OCI-LY3 (cell line): Measurements from ENCODE around the gene ALDOB.
A peak's percentile ranks its signal among the peaks of the same experiment; 100 is the strongest.

Experiments used
- H2AFZ ChIP-seq: fragments of 200-600, 300-600 bp; shearing (Covaris generic); 2 replicates; pipeline ENCODE4 v1.6.0; 2014; ENCODE audit warnings: antibody characterized with exemption, low read depth, low read length
- H3K27ac ChIP-seq: fragments of 200-600, 300-600 bp; sonication (generic); 2 replicates; pipeline ENCODE4 v1.5.1; 2014; ENCODE audit warnings: mild to moderate bottlenecking, low read length, moderate library complexity, mixed read lengths
- H3K27me3 ChIP-seq: fragments of 200-600, 300-600 bp; sonication (generic); 2 replicates; pipeline ENCODE4 v1.6.1; 2014; ENCODE audit warnings: low read depth, low read length, mixed read lengths
- H3K36me3 ChIP-seq: fragments of 200-600, 300-600 bp; sonication (generic); replicated peaks from 2 replicates; pipeline ENCODE3; 2014; ENCODE audit warnings: low read depth, low read length, mixed read lengths
- H3K4me1 ChIP-seq: fragments of 300-600, 200-600 bp; sonication (generic); 2 replicates; pipeline ENCODE4 v1.6.1; 2014; ENCODE audit warnings: low read length, mixed read lengths
- H3K4me2 ChIP-seq: fragments of 200-600, 300-600 bp; sonication (generic); 2 replicates; pipeline ENCODE4 v1.6.1; 2014; ENCODE audit warnings: low read length, mixed read lengths
- H3K4me3 ChIP-seq: fragments of 300-600, 200-600 bp; sonication (generic); 2 replicates; pipeline ENCODE4 v1.5.1; 2014; ENCODE audit warnings: antibody characterized with exemption, mild to moderate bottlenecking, low read length, moderate library complexity
- H3K79me2 ChIP-seq: fragments of 300-600, 200-600 bp; shearing (Covaris generic); 2 replicates; pipeline ENCODE4 v1.6.1; 2014; ENCODE audit warnings: mild to moderate bottlenecking, low read length, mixed read lengths
- H3K9ac ChIP-seq: fragments of 300-600, 200-600 bp; shearing (Covaris generic); 2 replicates; pipeline ENCODE4 v1.6.0; 2014; ENCODE audit warnings: mild to moderate bottlenecking, low read length, moderate library complexity
- H3K9me3 ChIP-seq: fragments of 200-600, 300-600 bp; shearing (Covaris generic); 2 replicates; pipeline ENCODE4 v1.6.1; 2014; ENCODE audit warnings: low read length, mixed read lengths; ENCODE audit not compliant: insufficient read depth
- H4K20me1 ChIP-seq: fragments of 200-600, 300-600 bp; sonication (generic); 2 replicates; pipeline ENCODE4 v1.6.1; 2016; ENCODE audit warnings: low read length, mixed read lengths; ENCODE audit not compliant: insufficient read depth
- EZH2phosphoT487 ChIP-seq: fragments of 200-600 bp; shearing (Covaris generic); IDR thresholded peaks from 2 replicates; pipeline ENCODE4 v1.6.1; 2018; ENCODE audit warnings: antibody characterized with exemption, mixed run types, low read depth
- TF ChIP-seq, protein P1 (sequence below): fragments of 200-600, 300-600 bp; sonication (generic); IDR thresholded peaks from 2 replicates; pipeline ENCODE4 v1.5.1; 2014; ENCODE audit warnings: antibody characterized with exemption, low read length, low read depth

ALDOB gene

DNA sequence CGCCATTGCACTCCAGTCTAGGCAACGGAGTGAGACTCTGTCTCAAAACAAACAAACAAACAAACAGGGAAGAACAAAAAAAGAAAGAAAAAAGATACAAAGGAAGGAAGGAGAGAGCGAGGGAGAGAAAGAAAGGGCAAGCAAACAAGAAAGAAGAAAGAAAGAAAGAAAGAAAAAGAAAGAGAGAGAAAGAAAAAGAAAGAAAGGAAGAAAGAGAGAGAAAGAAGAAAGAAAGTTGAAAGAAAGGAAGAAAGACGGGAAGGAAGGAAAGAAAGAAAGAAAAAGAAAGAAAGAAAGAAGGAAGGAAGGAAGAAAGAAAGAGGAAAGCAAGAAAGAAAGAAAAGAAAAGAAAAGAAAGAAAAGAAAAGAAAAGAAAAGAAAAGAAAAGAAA is 13.1 kb upstream of the ALDOB start:
- Histone ChIP-seq H3K4me3 (peak overlapping the region; percentile 89), H2AFZ (peak overlapping the region; percentile 25; the same call in 1 of the 2 replicates), H3K27ac (no peak overlapping the region)

DNA sequence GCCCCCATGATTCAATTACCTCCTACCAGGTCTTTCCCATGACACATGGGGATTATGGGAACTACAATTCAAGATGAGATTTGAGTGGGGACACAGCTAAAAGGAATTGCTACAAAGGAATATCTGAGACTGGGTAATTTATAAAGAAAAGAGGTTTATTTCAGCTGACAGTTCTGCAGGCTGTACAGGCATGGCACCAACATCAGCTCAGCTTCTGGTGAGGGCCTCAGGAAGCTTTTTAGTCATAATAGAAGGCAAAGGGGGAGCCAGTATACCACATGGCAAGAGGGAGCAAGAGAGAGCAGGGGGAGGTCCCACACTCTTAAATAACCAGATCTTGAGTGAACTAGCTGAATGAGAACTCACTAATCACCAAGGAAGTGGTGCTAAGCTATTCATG is 11.2 kb upstream of the ALDOB start:
- no peak overlapping the region for H3K4me3 ChIP-seq
- no peak overlapping the region for H3K4me2 ChIP-seq
- no peaks in the 10 kb centered on the region for H4K20me1 ChIP-seq
- H3K27me3 ChIP-seq = no peaks in the 10 kb centered on the region
- no peak overlapping the region for H2AFZ ChIP-seq
- H3K4me1 ChIP-seq = peaks cover 3% of the 10 kb centered on the region; the same call in 1 of the 2 replicates
- H3K9ac ChIP-seq = no peak overlapping the region
- H3K36me3 ChIP-seq = no peaks in the 10 kb centered on the region
- H3K9me3 ChIP-seq = no peaks in the 10 kb centered on the region
- TF ChIP-seq, protein P1, sequence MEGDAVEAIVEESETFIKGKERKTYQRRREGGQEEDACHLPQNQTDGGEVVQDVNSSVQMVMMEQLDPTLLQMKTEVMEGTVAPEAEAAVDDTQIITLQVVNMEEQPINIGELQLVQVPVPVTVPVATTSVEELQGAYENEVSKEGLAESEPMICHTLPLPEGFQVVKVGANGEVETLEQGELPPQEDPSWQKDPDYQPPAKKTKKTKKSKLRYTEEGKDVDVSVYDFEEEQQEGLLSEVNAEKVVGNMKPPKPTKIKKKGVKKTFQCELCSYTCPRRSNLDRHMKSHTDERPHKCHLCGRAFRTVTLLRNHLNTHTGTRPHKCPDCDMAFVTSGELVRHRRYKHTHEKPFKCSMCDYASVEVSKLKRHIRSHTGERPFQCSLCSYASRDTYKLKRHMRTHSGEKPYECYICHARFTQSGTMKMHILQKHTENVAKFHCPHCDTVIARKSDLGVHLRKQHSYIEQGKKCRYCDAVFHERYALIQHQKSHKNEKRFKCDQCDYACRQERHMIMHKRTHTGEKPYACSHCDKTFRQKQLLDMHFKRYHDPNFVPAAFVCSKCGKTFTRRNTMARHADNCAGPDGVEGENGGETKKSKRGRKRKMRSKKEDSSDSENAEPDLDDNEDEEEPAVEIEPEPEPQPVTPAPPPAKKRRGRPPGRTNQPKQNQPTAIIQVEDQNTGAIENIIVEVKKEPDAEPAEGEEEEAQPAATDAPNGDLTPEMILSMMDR = no peak
- no peak for TF ChIP-seq EZH2phosphoT487
- no peak overlapping the region for H3K27ac ChIP-seq
- no peaks in the 10 kb centered on the region for H3K79me2 ChIP-seq

More for the DNA sequence above, 13.1 kb upstream of the ALDOB start:
- no peaks in the 10 kb centered on the region for H3K79me2 ChIP-seq
- TF ChIP-seq, protein P1 = no peak
- H3K9ac ChIP-seq = peak overlapping the region; percentile 31
- no peaks in the 10 kb centered on the region for H4K20me1 ChIP-seq
- no peaks in the 10 kb centered on the region for H3K27me3 ChIP-seq
- H3K36me3 ChIP-seq = no peaks in the 10 kb centered on the region
- peaks cover 3% of the 10 kb centered on the region; the same call in 1 of the 2 replicates for H3K4me1 ChIP-seq
- no peaks in the 10 kb centered on the region for H3K9me3 ChIP-seq
- peak overlapping the region; percentile 81 for H3K4me2 ChIP-seq

DNA sequence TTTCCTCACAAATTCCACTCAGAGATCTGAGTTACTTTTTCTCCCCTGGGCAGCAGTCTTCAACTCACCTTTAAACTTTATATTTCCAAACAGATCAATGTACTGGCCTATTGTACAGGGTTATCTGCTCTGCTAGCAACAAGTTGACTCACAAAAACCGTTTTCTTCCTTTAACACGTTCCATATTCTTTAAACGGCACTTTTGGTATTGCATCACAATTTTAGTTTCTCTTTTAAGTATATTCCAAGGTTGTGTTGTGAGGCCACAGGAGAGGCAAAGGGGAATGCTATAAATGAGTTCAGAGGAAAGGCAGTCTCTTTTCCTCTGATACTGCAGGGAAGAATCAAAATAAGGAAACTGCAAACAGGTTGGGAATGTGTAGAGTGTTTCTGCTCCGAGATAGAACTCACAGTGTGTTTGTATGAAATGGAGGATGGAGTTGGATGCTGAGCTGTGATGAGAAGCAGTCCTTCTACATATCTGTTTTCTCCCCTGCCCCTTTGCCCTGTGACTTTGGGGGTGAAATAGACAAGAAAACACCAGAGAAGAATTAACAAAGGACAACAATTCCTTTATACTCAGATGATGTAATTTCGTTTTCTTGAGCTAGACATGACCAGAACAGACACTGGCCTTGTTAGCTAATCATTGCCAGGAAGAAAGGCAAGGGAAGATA is 9.9 kb upstream of the ALDOB start:
- Histone ChIP-seq H4K20me1 (no peaks in the 10 kb centered on the region), H3K4me1 (peaks cover 3% of the 10 kb centered on the region; the same call in 1 of the 2 replicates), H3K9me3 (no peaks in the 10 kb centered on the region), H3K36me3 (no peaks in the 10 kb centered on the region), H2AFZ (peak overlapping the region; percentile 88), H3K27me3 (no peaks in the 10 kb centered on the region), H3K79me2 (no peaks in the 10 kb centered on the region), H3K4me2 (peak overlapping the region; percentile 54), H3K4me3 (peak overlapping the region; percentile 49), H3K9ac (no peak overlapping the region; the same call in 1 of the 2 replicates), H3K27ac (no peak overlapping the region)
- TF ChIP-seq, protein P1 = no peak
- no peak for TF ChIP-seq EZH2phosphoT487

DNA sequence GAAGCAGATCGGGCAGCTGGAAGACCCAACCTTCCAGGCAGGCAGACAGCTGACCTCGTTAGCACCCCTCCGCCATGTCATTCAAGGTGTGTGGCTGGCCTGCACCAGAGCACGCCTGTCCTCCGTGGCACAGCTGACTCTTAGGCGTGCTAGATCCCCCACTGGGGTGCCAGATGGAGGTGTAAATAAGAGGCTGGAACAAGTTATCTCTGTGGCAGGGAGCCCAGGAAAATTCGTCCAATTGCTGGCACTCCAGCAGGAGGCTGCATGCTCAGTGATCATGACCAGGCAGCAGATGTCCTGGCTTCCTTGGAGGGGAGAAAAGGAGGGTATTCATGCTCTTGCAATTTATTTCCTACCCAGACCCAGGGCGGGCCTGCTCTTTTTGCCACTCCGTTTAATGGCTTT is 7.8 kb upstream of the ALDOB start:
- Histone ChIP-seq H4K20me1 (no peaks in the 10 kb centered on the region), H3K4me2 (no peak overlapping the region)

More for the DNA sequence above, 7.8 kb upstream of the ALDOB start:
- no peaks in the 10 kb centered on the region for H3K36me3 ChIP-seq
- H3K9me3 ChIP-seq = no peaks in the 10 kb centered on the region
- TF ChIP-seq EZH2phosphoT487 = no peak
- TF ChIP-seq, protein P1 = no peak
- H3K4me3 ChIP-seq = no peak overlapping the region
- no peaks in the 10 kb centered on the region for H3K27me3 ChIP-seq
- H3K4me1 ChIP-seq = peaks cover 11% of the 10 kb centered on the region
- no peaks in the 10 kb centered on the region for H3K79me2 ChIP-seq
- no peak overlapping the region for H3K27ac ChIP-seq
- H2AFZ ChIP-seq = no peak overlapping the region
- no peak overlapping the region for H3K9ac ChIP-seq
